ENCODE results near the gene PAWR. TPM values are rescaled to one million over a fixed set of nuclear protein-coding genes. Genes with fewer than 3 reads are reported as not detected.
"Not testable (repeated sequence)": the region's sequence is repeated elsewhere in the genome, so short reads cannot be mapped to it uniquely, and the experiment has no call there.

Gene PAWR
- total and polyA plus RNA-seq, 2 of the 13 experiments (the other 11 are each of a cell fraction or from before 2014, with no cell fraction given) = 29.1 to 36.1 TPM

- H3K36me3 ChIP-seq (replicated peaks in 1 of 2; ENCODE audit: control insufficient read depth in 1 of 2, insufficient read depth in 2 of 2, low read length in 2 of 2); H3K9ac ChIP-seq (ENCODE audit: insufficient read depth, low read depth, low read length); H3K79me2 ChIP-seq (ENCODE audit: insufficient read depth, low read length); DNase-seq (ENCODE audit: low spot score); H3K4me2 ChIP-seq (ENCODE audit: low read depth, low read length); intact Hi-C loops (cut with micrococcal nuclease; ENCODE audit: unreplicated experiment); BruUV-seq (replicated peaks); ATAC-seq; H2AFZ ChIP-seq (ENCODE audit: low read length); CTCF ChIA-PET (ENCODE audit: low intra/inter-chr PET ratio, low total read pairs); H3K9me3 ChIP-seq (ENCODE audit: low read length); H4K20me1 ChIP-seq (ENCODE audit: insufficient read depth, low read length); H3K4me3 ChIP-seq (replicated peaks in 1 of 3; ENCODE audit: insufficient read depth in 1 of 3, low read depth in 2 of 3, low read length in 3 of 3); H3K27me3 ChIP-seq (ENCODE audit: control insufficient read depth in 1 of 2, insufficient read depth in 2 of 2, low read length in 2 of 2); FAIRE-seq: not testable (repeated sequence)
- in situ Hi-C loops (cut with HindIII; ENCODE audit: extremely low pct_ligation_motif_present, low pct_unique_long_range_greater_than_20kb) = loop anchor here (25.0 kb wide), 1 partner anchor 122 kb away; the partner anchor contains the start of gene PAWR
- Histone ChIP-seq H3K27ac (ENCODE audit: extremely low read length, insufficient read depth, low read length) (peak overlapping the region; percentile 22), H3K4me1 (ENCODE audit: insufficient read depth, low read length) (peaks cover 51% of the 10 kb centered on the region)
- WGBS (ENCODE audit: low lambda C conversion rate) = 97% methylated on average over 9 of the region's 29 CpGs
- TF ChIP-seq, protein P1, sequence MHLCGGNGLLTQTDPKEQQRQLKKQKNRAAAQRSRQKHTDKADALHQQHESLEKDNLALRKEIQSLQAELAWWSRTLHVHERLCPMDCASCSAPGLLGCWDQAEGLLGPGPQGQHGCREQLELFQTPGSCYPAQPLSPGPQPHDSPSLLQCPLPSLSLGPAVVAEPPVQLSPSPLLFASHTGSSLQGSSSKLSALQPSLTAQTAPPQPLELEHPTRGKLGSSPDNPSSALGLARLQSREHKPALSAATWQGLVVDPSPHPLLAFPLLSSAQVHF (CRISPR knock-in tag; IDR thresholded peaks at IDR 0.05) = 0 out of 2 replicates have a peak, but pooled peaks have one; percentile 34
- 0 out of 2 replicates have a peak, but pooled peaks have one; percentile 16 for TF ChIP-seq SKIL (CRISPR knock-in tag; IDR thresholded peaks at IDR 0.05; ENCODE audit: borderline replicate concordance)
- TF ChIP-seq AGO2 (optimal IDR thresholded peaks at IDR 0.05; ENCODE audit: low read depth, low read length) = peak; percentile 18
- peak; percentile 99 for TF ChIP-seq ZNF850 (CRISPR knock-in tag; conservative IDR thresholded peaks at IDR 0.05)
- peak; percentile 41 for TF ChIP-seq ZNF687 (CRISPR knock-in tag; IDR thresholded peaks at IDR 0.05)
- 0 out of 2 replicates have a peak, but pooled peaks have one; percentile 39 for TF ChIP-seq ZNF616 (CRISPR knock-in tag; IDR thresholded peaks at IDR 0.05; ENCODE audit: low read depth)
- POLR2A ChIA-PET = interaction anchor here (0.8 kb wide), 1 partner anchor 18 kb away, joined by 3 read pairs; no protein-coding TSS in a partner anchor
Observed at GRCh38 chr12:79564727-79565350, 125.9 kb downstream of the PAWR start.
